Nephron progenitor cell (in vitro differentiated cells): ENCODE results near the gene PYROXD2.

ENCODE experiments used
- DNase-seq: peaks from one replicate; pipeline ENCODE4 v3.0.0; 2021
- H3K27ac Mint-ChIP-seq: 2 replicates; pipeline ENCODE4 v1.8.0; 2021; ENCODE audit warnings: mild to moderate bottlenecking, moderate library complexity, mixed read lengths
- H3K27me3 Mint-ChIP-seq: 2 replicates; pipeline ENCODE4 v1.8.0; 2021; ENCODE audit warnings: mild to moderate bottlenecking, low read depth, mixed read lengths; ENCODE audit not compliant: poor library complexity
- H3K36me3 Mint-ChIP-seq: 2 replicates; pipeline ENCODE4 v1.8.0; 2021; ENCODE audit warnings: low read depth, mixed read lengths
- H3K4me1 Mint-ChIP-seq: 2 replicates; pipeline ENCODE4 v1.8.0; 2021; ENCODE audit warnings: mixed read lengths
- H3K4me3 Mint-ChIP-seq: 2 replicates; pipeline ENCODE4 v1.8.0; 2021; ENCODE audit warnings: mild to moderate bottlenecking, moderate library complexity, mixed read lengths
- H3K9me3 Mint-ChIP-seq: 2 replicates; pipeline ENCODE4 v1.8.0; 2021; ENCODE audit warnings: mild to moderate bottlenecking, moderate library complexity, mixed read lengths
- CTCF ChIP-seq: fragments of 200-600 bp; sonication (generic); IDR thresholded peaks from 2 replicates; pipeline ENCODE4 v1.5.0; 2021; ENCODE audit warnings: antibody characterized with exemption

PYROXD2 gene

DNA sequence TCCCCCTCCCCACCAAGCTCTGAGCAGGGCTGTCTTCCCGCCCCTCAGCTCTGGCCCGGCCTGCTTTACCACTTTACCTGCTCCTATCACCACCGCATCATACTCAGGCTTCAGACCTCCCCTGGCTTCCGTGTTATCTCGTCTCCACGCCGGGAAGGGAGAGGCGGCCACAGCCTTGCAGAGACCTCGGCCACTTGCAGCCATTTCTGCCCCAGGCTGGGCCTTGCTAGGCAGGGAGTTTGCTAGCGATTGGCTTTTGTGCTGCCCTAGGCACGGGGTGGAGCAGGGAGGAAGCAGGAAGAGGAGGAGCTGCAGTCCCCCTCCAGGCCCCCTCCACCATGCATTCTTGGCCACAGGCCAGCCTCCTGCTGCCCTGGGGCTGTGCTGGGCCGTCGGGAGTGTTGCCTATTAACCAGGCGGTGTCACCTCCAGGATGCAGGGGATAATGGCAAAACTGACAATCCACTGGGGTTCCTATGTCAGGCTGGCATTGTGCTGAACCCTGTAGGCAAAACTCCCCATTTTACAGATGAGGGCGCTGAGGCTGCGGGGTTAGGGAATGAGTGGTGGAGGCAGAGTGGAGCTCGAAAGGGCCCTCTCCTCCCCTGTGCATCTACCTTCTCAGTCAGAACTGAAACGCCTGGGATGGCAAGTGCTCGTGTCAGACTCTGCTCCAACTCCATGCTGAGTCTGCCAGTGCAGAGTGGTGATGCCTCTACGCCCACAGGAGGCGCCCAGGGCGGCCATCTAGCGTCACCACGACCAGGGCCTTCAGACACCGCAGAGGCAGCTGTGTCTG lies at the start of gene PYROXD2:
TSS of gene PYROXD2 (minus strand) at position 251 of the 799 bp plus-strand sequence. CDS start at position 204, 47 bp downstream.
- H3K36me3 Mint-ChIP-seq = peaks cover 5% of the 10 kb centered on the region
- H3K4me3 Mint-ChIP-seq = peak within 1 kb of the TSS; percentile 85
- H3K9me3 Mint-ChIP-seq = no peaks in the 10 kb centered on the region
- peaks cover 7% of the 10 kb centered on the region for H3K27me3 Mint-ChIP-seq
- H3K4me1 Mint-ChIP-seq = peaks cover 47% of the 10 kb centered on the region
- no peak for TF ChIP-seq CTCF
- peak; percentile 63 for DNase-seq
- H3K27ac Mint-ChIP-seq = peak within 1 kb of the TSS; percentile 90

DNA sequence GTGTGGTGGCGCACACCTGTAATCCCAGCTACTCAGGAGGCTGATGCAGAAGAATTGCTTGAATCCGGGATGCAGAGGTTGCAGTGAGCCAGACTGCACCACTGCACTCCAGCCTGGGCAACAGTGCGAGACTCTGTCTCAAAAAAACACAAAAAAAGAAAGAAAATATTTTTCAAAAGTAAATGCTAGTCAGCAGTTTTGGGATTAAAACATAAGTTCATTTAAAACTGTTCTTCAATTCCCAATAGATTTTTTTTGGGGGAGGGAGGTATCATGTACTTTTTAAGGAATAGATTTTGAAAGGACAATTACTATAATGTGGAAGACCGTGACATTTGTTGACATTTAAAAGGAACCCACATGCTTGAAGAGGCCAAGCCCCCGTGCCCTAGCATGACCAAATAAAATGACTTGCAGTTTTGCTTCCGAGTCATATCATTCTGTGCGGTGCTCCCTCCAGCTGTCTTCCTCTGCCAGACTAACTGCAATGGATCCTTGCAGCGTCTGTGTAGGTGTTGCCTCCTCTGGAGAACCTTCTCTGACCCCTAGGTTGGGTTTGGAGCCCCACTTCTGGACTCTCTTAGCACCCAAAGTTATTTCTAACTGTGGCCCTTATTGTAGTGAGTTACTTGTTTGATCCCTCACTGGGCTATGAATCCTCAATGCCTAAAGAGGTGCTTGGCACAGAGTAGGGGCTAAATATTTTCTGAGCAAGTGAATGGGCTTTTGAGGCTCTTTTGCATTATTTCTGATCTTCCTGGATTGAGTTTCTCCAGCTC lies 49.2 kb upstream of the PYROXD2 start:
- Mint-ChIP-seq H3K9me3 (no peaks in the 10 kb centered on the region), H3K36me3 (no peaks in the 10 kb centered on the region), H3K27ac (no peak overlapping the region), H3K4me1 (peaks cover 22% of the 10 kb centered on the region), H3K4me3 (no peak overlapping the region), H3K27me3 (peaks cover 4% of the 10 kb centered on the region)
- no peak for TF ChIP-seq CTCF
- DNase-seq = no peak

- TF ChIP-seq CTCF = no peak
- Mint-ChIP-seq H3K4me1 (peaks cover 15% of the 10 kb centered on the region), H3K4me3 (no peak overlapping the region), H3K9me3 (no peaks in the 10 kb centered on the region), H3K36me3 (no peaks in the 10 kb centered on the region), H3K27ac (no peak overlapping the region), H3K27me3 (peaks cover under 1% of the 10 kb centered on the region)
- DNase-seq = no peak
Measured at GRCh38 chr10:98463016-98463415, 48.0 kb upstream of the PYROXD2 start.

DNA sequence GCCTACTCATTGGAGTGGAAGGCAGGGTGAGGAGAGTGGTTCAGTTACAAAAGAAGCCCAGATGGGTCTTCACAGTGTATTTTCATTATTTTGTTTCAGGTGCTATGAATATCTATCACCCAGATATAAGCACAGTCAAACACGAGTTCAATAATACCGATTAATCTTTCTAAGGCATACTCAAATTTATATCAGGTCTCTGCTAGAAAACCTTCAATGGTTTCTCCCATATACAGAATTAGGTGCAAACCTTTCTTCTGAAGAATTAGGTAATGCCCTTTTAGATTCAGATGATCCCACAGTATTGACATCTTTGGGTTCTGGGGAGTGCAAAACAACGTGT lies 46.5 kb upstream of the PYROXD2 start:
- H3K4me1 Mint-ChIP-seq = peaks cover 13% of the 10 kb centered on the region
- peaks cover 5% of the 10 kb centered on the region for H3K27me3 Mint-ChIP-seq
- no peak for DNase-seq
- no peak overlapping the region for H3K27ac Mint-ChIP-seq
- H3K4me3 Mint-ChIP-seq = no peak overlapping the region
- H3K36me3 Mint-ChIP-seq = no peaks in the 10 kb centered on the region
- no peaks in the 10 kb centered on the region for H3K9me3 Mint-ChIP-seq
- no peak for TF ChIP-seq CTCF

DNA sequence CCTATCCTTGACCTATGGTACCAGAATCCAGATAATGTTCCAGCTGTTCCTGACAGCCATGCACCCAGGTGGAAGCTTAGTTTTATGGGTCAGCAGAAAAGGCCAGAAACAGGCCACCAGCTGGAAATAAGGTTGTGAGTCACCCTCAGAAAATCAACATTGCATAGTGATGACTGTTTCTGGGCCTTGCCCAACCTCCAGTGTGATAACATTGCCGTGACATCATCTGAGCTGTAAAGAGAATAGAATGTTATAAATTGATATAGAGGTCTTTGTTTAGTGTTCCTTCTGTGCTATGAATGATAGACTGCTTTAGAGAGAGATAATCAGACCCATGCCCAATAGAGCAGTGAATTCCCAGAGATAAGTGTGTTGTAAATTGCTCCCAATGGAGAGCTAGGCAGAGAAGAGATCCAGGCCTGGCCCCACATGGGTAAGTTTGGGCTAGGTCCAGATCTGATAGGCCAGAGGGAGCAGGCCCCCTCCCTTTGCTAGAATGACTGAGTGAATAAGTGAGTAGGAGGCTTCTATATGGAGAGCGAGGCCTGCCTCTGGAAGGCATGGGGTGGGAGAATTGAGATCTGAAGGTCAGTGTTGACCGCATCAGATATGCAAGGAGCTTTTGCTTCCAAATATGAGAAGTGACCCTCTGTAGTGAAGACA lies 46.0 kb upstream of the PYROXD2 start:
- H3K27ac Mint-ChIP-seq = no peak overlapping the region
- H3K4me3 Mint-ChIP-seq = no peak overlapping the region
- no peaks in the 10 kb centered on the region for H3K9me3 Mint-ChIP-seq
- no peak for DNase-seq
- H3K27me3 Mint-ChIP-seq = peaks cover 5% of the 10 kb centered on the region
- peaks cover 13% of the 10 kb centered on the region for H3K4me1 Mint-ChIP-seq
- TF ChIP-seq CTCF = no peak
- H3K36me3 Mint-ChIP-seq = no peaks in the 10 kb centered on the region
